HG02610 (cell line): ENCODE results near the gene SLCO1B3.
"Not testable (repeated sequence)": the region's sequence is repeated elsewhere in the genome, so short reads cannot be mapped to it uniquely, and the experiment has no call there.

ENCODE experiments used
- ATAC-seq: cut with Tn5 transposase; IDR thresholded peaks from one replicate; pipeline ENCODE4 v1.9.1; 2021; ENCODE audit warnings: mild to moderate bottlenecking, moderate library complexity; ENCODE audit not compliant: unreplicated experiment

SLCO1B3 gene, protein sequence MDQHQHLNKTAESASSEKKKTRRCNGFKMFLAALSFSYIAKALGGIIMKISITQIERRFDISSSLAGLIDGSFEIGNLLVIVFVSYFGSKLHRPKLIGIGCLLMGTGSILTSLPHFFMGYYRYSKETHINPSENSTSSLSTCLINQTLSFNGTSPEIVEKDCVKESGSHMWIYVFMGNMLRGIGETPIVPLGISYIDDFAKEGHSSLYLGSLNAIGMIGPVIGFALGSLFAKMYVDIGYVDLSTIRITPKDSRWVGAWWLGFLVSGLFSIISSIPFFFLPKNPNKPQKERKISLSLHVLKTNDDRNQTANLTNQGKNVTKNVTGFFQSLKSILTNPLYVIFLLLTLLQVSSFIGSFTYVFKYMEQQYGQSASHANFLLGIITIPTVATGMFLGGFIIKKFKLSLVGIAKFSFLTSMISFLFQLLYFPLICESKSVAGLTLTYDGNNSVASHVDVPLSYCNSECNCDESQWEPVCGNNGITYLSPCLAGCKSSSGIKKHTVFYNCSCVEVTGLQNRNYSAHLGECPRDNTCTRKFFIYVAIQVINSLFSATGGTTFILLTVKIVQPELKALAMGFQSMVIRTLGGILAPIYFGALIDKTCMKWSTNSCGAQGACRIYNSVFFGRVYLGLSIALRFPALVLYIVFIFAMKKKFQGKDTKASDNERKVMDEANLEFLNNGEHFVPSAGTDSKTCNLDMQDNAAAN

DNA sequence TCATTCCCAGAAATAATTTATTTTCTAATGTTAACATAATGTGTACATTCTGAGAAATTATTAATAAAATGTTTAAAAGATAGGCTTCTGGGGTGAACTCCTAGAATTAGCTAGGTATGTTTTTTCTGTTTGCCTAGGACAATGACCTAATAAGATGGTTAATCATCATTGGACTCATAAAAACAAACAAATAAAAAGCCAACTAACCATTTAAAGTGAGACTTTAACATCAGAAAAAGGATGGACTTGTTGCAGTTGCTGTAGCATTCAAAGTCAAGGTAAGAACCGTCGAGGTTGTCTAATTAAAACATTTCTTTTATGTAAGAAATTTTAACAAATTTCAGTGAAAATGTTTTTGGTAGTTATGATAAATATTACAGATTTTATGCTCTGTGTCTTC is at the start of gene SLCO1B3:
Gene SLCO1B3, plus strand, starts transcription at position 219 of the 400 bp plus-strand sequence. CDS start 5,034 bp downstream, outside the sequence.
- no peak for ATAC-seq

GRCh38 chr12:20777420-20777819 is 33.1 kb upstream of the SLCO1B3 start:
- no peak for ATAC-seq

DNA sequence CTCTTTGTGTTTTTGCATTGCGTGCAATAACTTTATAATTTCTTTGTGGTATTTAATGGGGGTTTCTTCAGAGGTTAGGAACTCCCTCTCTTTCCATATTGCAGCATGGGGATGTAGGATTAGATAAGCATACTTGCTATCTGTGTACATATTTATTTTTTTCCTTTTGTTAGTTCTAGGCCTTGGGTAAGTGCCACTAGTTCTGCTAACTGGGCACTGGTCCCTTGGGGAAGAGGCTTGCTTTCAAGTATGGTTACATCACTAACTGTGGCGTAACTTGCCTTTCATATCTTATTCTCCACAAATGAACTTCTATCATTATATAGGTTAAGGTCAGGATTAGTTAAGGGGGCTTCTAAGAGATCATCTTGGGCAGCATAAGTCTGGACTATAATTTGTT is 31.5 kb upstream of the SLCO1B3 start:
- no peak for ATAC-seq

DNA sequence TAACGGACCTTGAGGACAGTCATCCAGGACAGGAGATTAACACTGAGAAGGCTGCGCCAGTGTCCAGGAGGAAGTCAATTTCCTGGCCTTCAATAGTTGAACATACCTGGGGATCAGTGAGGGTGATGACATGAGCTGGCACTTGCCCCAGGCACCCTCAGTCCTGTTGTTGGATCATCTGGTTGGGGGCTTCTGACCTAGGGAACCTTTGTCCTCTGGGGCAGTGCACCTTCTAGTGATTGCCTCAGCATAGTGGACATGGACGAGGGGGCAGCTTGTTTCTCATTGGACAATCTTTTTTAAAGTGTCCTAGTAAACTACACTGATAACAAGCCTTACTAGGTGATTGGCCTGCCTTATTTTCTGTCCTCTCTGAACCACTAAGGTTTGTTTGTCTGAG is 30.5 kb upstream of the SLCO1B3 start:
- ATAC-seq, result not testable (repeated sequence)

DNA sequence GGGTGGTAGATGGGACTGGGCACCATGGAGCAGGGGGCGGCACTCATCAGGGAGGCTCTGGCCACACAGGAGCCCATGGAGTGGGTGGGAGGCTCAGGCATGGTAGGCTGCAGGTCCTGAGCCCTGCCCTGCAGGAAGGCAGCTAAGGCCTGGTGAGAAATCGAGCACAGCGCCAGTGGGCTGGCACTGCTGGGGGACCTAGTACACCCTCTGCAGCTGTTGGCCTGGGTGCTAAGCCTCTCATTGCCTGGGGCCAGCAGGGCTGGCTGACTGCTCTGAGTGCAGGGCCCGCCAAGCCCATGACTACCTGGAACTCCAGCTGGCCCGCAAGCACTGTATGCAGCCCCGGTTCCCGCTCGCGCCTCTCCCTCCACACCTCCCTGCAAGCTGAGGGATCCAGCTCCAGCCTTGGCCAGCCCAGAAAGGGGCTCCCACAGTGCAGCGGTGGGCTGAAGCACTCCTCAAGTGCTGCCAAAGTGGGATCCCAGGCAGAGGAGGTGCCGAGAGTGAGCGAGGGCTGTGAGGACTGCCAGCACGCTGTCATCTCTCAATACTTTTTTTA is 26.6 kb upstream of the SLCO1B3 start:
- ATAC-seq, result not testable (repeated sequence)

- ATAC-seq, result no peak
Measured at GRCh38 chr12:20792971-20793370, 17.5 kb upstream of the SLCO1B3 start.

- peak; percentile 57 for ATAC-seq
Measured at GRCh38 chr12:20798554-20798953, 12.0 kb upstream of the SLCO1B3 start.

GRCh38 chr12:20800160-20800559 is 10.3 kb upstream of the SLCO1B3 start:
- ATAC-seq, result peak; percentile 74

GRCh38 chr12:20801035-20801434 is 9.5 kb upstream of the SLCO1B3 start:
- ATAC-seq, result no peak

- no peak for ATAC-seq
Measured at GRCh38 chr12:20805921-20806320, 4.6 kb upstream of the SLCO1B3 start.

DNA sequence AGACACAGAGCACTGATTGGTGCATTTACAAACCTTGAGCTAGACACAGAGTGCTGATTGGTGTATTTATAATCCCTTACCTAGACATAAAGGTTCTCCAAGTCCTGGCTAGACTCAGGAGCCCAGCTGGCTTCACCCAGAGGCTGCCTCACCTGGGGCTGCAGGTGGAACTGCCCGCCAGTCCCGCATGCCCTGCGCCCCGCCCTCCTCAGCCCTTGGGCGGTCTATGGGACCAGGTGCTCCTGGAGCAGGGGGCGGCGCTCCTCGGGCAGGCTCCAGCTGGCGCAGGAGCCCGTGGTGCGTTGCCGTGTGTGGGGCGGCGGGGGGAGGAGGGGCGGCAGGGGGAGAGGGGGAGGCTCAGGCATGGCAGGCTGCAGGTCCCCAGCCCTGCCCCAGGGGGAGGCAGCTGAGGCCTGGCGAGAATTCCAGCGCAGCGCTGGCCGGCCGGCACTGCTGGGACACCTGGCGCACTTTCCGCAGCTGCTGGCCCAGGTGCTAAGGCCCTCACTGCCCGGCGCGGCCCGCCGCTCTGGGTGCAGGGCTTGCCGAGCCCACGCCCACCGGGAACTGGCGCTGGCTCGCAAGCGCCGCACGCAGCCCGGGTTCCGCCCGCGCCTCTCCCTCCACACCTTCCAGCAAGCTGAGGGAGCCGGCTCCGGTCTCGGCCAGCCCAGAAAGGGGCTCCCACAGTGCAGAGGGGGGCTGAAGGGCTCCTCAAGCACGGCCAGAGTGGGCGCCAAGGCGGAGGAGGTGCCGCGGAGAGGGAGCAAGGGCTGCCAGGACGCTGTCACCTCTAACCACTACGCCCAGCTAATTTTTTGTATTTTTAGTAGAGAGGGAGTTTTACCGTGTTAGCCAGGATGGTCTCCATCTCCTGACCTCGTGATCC is 3.1 kb upstream of the SLCO1B3 start:
- no peak for ATAC-seq

GRCh38 chr12:20808521-20808920 is 2.0 kb upstream of the SLCO1B3 start:
- no peak for ATAC-seq

DNA sequence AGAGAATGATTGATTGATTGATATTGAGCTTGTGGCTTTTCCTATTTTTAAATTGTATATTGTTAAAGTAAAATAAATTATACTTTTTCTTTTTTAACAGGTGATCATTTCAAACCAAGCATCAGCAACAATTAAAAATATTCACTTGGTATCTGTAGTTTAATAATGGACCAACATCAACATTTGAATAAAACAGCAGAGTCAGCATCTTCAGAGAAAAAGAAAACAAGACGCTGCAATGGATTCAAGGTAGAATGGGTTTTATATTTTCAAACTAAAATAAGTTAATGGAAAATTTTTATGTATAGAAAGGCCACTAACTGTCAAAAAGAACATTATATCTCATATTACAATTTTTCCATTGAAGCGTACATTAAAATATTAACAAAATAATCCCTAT is 5.1 kb downstream of the SLCO1B3 start:
- no peak for ATAC-seq

DNA sequence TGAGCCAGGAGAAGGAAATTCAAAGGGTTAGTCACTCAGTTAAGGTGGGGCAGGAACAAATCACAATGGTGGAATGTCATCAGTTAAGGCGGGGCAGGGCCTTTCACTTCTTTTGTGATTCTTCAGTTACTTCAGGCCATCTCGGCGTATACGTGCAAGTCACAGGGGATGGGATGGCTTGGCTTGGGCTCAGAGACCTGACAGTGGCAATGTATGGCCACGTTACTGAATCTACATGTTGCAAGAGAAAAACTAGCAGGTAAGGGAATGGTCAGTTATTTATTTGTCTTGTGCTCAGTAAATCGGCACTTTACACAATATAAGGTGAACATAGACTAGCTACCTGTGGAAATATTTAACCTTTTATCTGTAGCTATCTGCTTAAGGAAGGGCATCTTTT is 11.9 kb downstream of the SLCO1B3 start:
- ATAC-seq, result no peak

DNA sequence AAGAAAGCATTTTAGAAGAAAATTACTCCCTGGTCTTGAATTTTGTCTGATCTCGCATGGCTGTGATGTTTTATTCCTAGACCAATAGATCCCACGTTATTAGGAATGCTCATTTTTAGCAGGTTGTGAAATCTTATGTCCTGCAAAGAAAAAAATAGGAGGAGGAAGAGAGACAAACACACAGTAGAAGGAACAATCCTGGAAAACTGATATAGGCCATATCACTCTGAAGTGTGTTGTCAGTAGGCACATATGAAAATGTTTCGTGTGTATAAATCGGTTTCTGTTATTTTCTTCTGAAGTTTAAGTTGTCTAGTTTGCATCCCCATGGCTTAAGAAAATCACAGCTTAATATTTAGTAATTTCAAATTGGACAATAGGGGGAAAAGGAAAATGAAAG is 12.4 kb downstream of the SLCO1B3 start:
- no peak for ATAC-seq

- no peak for ATAC-seq
Measured at GRCh38 chr12:20829919-20830318, 19.4 kb downstream of the SLCO1B3 start.

GRCh38 chr12:20830456-20830855 is 20.0 kb downstream of the SLCO1B3 start:
- ATAC-seq, result no peak

- no peak for ATAC-seq
Measured at GRCh38 chr12:20832911-20833310, 22.4 kb downstream of the SLCO1B3 start.

- ATAC-seq, result no peak
Measured at GRCh38 chr12:20852649-20853048, 42.1 kb downstream of the SLCO1B3 start.

- ATAC-seq, result no peak
Measured at GRCh38 chr12:20863056-20863455, 52.6 kb downstream of the SLCO1B3 start.

DNA sequence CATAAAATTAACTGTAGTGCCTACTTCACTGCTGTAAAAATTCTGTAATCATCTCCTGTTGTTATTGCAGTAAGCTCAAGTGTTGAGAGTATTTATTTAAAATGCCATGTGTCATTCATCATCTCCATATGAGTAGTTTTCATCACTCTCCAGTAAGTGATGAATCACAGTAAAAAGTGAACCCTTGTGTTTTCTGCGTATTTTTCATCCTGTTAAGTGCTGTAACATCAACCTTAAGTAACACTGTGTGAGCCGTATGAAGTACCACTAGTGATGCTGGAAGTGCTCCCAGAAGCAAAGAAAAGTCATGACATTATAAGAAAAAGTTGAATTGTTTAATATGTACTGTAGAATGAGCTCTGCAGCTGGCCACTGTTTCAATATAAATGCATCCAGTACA is 55.4 kb downstream of the SLCO1B3 start:
- ATAC-seq, result no peak
